Skeletal muscle tissue (tissue), 4 donors: ENCODE data around the gene HOXA4. TPM values are rescaled to one million over a fixed set of nuclear protein-coding genes. Genes with fewer than 3 reads are reported as not detected.

ENCODE experiments used
- H3K27ac ChIP-seq: one replicate; pipeline ENCODE4 v1.7.0; 2013; ENCODE audit warnings: mild to moderate bottlenecking, low read depth, low read length, inconsistent platforms
- H3K27me3 ChIP-seq, 3 donors: one replicate each; pipeline ENCODE4 v1.7.0; 2013; ENCODE audit warnings: low read length in 3 of 3; ENCODE audit not compliant: control insufficient read depth in 3 of 3, insufficient read depth in 3 of 3
- H3K36me3 ChIP-seq, 3 donors: one replicate each; pipeline ENCODE4 v1.7.0; 2013; ENCODE audit warnings: low read length in 3 of 3; ENCODE audit not compliant: control insufficient read depth in 3 of 3, insufficient read depth in 3 of 3
- H3K4me1 ChIP-seq, 3 donors: one replicate each; pipeline ENCODE4 v1.7.0; 2013; ENCODE audit warnings: low read length in 3 of 3, mild to moderate bottlenecking in 3 of 3; ENCODE audit not compliant: control insufficient read depth in 3 of 3, insufficient read depth in 3 of 3
- H3K4me3 ChIP-seq, 3 donors: one replicate each; pipeline ENCODE4 v1.7.0; 2013; ENCODE audit warnings: low read length in 3 of 3
- H3K9ac ChIP-seq, 3 donors: one replicate each; pipeline ENCODE4 v1.7.0; 2013; ENCODE audit warnings: low read length in 3 of 3, mild to moderate bottlenecking in 3 of 3, moderate library complexity in 2 of 3, low read depth in 1 of 3
- H3K9me3 ChIP-seq, 3 donors: one replicate each; pipeline ENCODE4 v1.7.0; 2013; ENCODE audit warnings: low read length in 3 of 3; ENCODE audit not compliant: control insufficient read depth in 3 of 3
- total RNA-seq: library from RNA; depleted of rRNA; stranded (reverse); fragments of >200 nt; gene quantifications from one replicate; pipeline ENCODE4 v1.2.3, GENCODE V29; 2014
- donor health status: Osteomylitis.

Gene HOXA4
- total RNA-seq, 1 donor from 2014 or later = 2.1 TPM

- peaks cover 3 to 20% (median 7%) of the 10 kb centered on the region in 3 donors for H3K27me3 ChIP-seq
- peaks cover 47 to 54% (median 53%) of the 10 kb centered on the region in 3 donors for H3K4me1 ChIP-seq
- H3K9me3 ChIP-seq = no peaks in the 10 kb centered on the region
- H3K9ac ChIP-seq = peak overlapping the region; percentile 74 to 97 (median 90)
- H3K4me3 ChIP-seq = peak overlapping the region; percentile 60 to 84 (median 81)
- H3K27ac ChIP-seq = peak overlapping the region; percentile 84
- H3K36me3 ChIP-seq = no peaks in the 10 kb centered on the region
Measured at GRCh38 chr7:27174874-27175625, 44.5 kb upstream of the HOXA4 start.

GRCh38 chr7:27173956-27174873 is 43.7 kb upstream of the HOXA4 start, which contains the start of gene HOXA10:
TSS of gene HOXA10 (minus strand) at chr7:27174320. CDS start at chr7:27174306, 14 bp downstream.
- peak within 1 kb of the TSS; percentile 74 to 97 (median 90) for H3K9ac ChIP-seq
- H3K4me3 ChIP-seq = peak within 1 kb of the TSS; percentile 69 to 84 (median 81)
- H3K4me1 ChIP-seq = peaks cover 49 to 54% (median 52%) of the 10 kb centered on the region in 3 donors
- peaks cover 3 to 20% (median 4%) of the 10 kb centered on the region in 3 donors for H3K27me3 ChIP-seq
- peak within 1 kb of the TSS; percentile 84 for H3K27ac ChIP-seq
- no peaks in the 10 kb centered on the region for H3K9me3 ChIP-seq
- no peaks in the 10 kb centered on the region for H3K36me3 ChIP-seq

GRCh38 chr7:27173511-27173955 is 43.0 kb upstream of the HOXA4 start:
- Histone ChIP-seq H3K4me1 (peaks cover 52 to 59% (median 55%) of the 10 kb centered on the region in 3 donors), H3K4me3 (peak overlapping the region; percentile 69 to 84 (median 81)), H3K9ac (peak overlapping the region; percentile 74 to 97 (median 90)), H3K36me3 (no peaks in the 10 kb centered on the region), H3K27ac (peak overlapping the region; percentile 84), H3K9me3 (no peaks in the 10 kb centered on the region), H3K27me3 (peaks cover 3 to 20% (median 4%) of the 10 kb centered on the region in 3 donors)

GRCh38 chr7:27172823-27173510 is 42.4 kb upstream of the HOXA4 start:
- H3K9ac ChIP-seq = peak overlapping the region; percentile 74 to 97 (median 90)
- peaks cover 6 to 20% (median 7%) of the 10 kb centered on the region in 3 donors for H3K27me3 ChIP-seq
- no peaks in the 10 kb centered on the region for H3K9me3 ChIP-seq
- H3K4me1 ChIP-seq = peaks cover 56 to 64% (median 60%) of the 10 kb centered on the region in 3 donors
- H3K27ac ChIP-seq = peak overlapping the region; percentile 84
- no peaks in the 10 kb centered on the region for H3K36me3 ChIP-seq
- peak overlapping the region; percentile 80 to 84 (median 81) for H3K4me3 ChIP-seq

GRCh38 chr7:27172315-27172774 is 41.8 kb upstream of the HOXA4 start:
- Histone ChIP-seq H3K27ac (peak overlapping the region; percentile 84), H3K4me3 (peak overlapping the region; percentile 80 to 84 (median 81)), H3K9ac (peak overlapping the region; percentile 74 to 97 (median 90)), H3K4me1 (peaks cover 50 to 66% (median 58%) of the 10 kb centered on the region in 3 donors), H3K36me3 (no peaks in the 10 kb centered on the region), H3K27me3 (peaks cover 6 to 20% (median 7%) of the 10 kb centered on the region in 3 donors), H3K9me3 (no peaks in the 10 kb centered on the region)

- no peaks in the 10 kb centered on the region for H3K36me3 ChIP-seq
- H3K27me3 ChIP-seq = peaks cover 6 to 20% (median 7%) of the 10 kb centered on the region in 3 donors
- H3K4me1 ChIP-seq = peaks cover 48 to 66% (median 53%) of the 10 kb centered on the region in 3 donors
- H3K9ac ChIP-seq = peak overlapping the region; percentile 74 to 97 (median 90)
- H3K9me3 ChIP-seq = no peaks in the 10 kb centered on the region
- H3K27ac ChIP-seq = peak overlapping the region; percentile 84
- peak overlapping the region; percentile 80 to 84 (median 81) for H3K4me3 ChIP-seq
Measured at GRCh38 chr7:27171637-27172314, 41.2 kb upstream of the HOXA4 start.

GRCh38 chr7:27171325-27171636 is 40.7 kb upstream of the HOXA4 start:
- peak overlapping the region; percentile 74 to 97 (median 81) for H3K9ac ChIP-seq
- H3K4me3 ChIP-seq = peak overlapping the region; percentile 80 to 84 (median 81)
- H3K4me1 ChIP-seq = peaks cover 45 to 66% (median 53%) of the 10 kb centered on the region in 3 donors
- peaks cover 6 to 17% (median 7%) of the 10 kb centered on the region in 3 donors for H3K27me3 ChIP-seq
- no peaks in the 10 kb centered on the region for H3K36me3 ChIP-seq
- H3K27ac ChIP-seq = peak overlapping the region; percentile 84
- H3K9me3 ChIP-seq = no peaks in the 10 kb centered on the region

- Histone ChIP-seq H3K27ac (peak overlapping the region; percentile 92), H3K9ac (peak overlapping the region; percentile 74 to 97 (median 81)), H3K9me3 (no peaks in the 10 kb centered on the region), H3K4me3 (peak overlapping the region; percentile 80 to 93 (median 92)), H3K27me3 (peaks cover 6 to 14% (median 7%) of the 10 kb centered on the region in 3 donors), H3K36me3 (no peaks in the 10 kb centered on the region), H3K4me1 (peaks cover 45 to 66% (median 48%) of the 10 kb centered on the region in 3 donors)
Measured at GRCh38 chr7:27170426-27171324, 40.1 kb upstream of the HOXA4 start.
